ENCODE measurements around the gene CC2D1A.

CC2D1A gene

GRCh38 chr19:13942023-13942684, 36.2 kb downstream of the CC2D1A start:
- DNase-seq = no peak

DNA sequence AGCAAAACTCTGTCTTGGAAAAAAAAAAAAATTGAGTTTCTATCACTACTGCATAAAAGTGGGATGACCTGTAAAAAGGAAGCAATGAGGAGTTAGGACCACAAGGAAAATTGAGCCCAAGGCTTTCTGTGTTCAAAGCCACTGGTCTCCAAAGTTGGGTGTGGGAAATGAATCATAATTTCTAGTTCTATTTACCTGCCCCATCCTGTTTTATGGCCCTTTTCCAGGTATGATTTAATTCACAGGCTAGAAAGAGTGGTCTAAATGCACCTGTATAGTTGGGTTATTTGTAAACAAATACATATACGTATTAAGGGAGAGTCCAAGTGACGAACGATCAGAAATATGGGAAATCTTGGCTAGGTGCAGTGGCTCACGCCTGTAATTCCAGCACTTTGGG, 40.4 kb downstream of the CC2D1A start:
- DNase-seq = no peak

DNA sequence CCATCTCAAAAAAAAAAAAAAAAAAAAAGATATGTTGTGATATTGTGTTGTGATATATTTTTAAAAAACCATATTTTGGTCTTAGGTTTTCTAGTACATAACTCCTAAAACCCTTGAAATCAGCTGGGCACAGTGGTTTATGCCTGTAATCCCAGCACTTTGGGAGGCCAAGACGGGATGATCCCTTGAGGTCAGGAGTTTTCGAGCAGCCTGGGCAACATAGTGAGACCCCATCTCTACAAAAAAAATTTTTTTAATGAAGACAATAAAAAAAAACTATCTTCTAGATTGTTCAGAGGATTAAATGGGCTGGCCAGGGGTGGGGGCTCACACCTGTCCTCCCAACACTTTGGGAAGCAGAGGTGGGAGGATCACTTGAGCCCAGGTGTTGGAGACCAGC, 45.0 kb downstream of the CC2D1A start:
- no peak for DNase-seq

DNA sequence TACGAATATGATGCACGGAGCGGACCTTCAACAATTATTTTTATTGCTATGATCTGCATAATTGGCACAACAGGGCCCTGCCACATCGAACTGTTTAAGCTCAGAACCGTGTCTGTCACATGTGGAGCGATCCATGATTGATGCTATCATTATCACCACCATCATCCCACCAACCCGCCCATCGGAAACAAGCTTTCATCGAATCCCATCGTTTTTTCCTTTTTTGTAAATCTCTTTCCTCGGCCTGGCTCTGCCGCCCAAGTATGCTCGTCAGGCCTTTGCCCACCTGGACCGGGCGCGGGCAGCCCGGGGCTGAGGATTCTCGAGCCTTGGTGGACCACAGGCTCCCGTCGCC, 45.8 kb downstream of the CC2D1A start:
- DNase-seq = no peak

DNA sequence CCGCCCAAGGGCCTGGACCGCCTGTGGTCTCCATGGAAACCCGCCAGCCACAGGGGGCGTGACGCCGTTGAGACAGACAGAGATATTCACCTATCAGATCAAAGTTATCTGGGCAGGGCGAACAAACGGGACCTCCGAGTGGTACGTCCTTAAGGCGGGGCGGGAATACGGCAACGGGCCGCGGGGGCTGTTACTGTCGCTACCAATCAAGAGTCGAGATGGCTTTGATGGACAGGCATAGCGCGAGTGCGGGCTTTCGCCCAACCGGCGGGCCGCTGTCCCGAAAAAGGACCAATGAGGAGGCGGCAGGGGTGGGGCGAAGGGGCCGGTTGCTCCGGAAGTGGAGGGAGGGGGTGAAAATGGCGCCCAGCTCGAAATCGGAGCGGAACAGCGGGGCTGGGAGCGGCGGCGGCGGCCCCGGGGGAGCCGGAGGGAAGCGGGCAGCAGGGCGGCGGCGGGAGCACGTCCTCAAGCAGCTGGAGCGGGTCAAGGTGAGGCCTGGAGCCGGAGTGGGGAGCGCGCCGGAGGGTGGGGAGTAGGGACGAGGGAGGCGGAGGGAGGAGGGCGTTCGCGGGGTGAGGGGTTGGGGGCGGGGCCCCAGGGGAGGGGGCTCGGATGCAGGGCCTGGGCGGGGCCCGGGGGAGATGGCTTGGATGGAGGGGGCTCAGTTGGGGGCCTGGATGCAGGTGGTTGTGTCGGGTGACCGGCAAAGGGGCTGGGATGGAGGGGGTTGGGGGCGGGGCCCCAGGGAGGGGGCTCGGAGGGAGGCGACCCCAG, 46.3 kb downstream of the CC2D1A start, which contains the start of gene DCAF15:
Gene DCAF15 (plus strand): TSS at position 356 of the 777 bp plus-strand sequence. CDS start 4 bp downstream, at position 360.
- DNase-seq = peak; percentile 99

DNA sequence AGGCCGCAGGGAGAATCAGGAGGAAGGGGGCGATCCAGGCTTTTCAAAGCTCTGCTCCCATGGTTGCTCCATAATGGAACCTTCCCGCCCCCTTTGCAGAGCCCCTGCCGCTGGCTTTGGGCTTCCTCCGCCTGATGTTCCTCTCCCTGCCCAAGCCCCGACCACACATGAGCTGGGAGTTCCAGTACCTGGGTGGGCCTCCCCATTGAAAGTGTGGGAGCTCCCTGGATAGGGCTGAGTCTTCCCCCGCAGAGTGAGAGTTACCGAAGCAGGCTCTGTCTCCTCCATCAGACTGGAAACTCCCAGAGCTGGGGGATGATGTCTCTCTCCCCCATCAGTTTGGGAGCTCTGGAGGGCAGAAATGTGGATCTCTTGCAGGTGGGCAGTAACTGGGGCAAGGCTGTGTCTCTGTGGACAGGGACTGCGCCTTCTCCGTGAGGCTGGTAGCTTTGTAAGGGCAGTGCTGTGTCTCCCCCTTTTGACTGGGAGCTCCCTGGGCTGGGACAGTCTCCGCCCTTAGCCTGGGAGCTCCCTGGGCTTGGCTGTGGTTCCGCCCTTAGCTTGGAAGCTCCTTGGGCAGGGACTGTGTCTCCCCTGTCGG, 47.0 kb downstream of the CC2D1A start:
- DNase-seq = no peak

- no peak for DNase-seq
Measured at GRCh38 chr19:13954185-13954584, 48.2 kb downstream of the CC2D1A start.

DNA sequence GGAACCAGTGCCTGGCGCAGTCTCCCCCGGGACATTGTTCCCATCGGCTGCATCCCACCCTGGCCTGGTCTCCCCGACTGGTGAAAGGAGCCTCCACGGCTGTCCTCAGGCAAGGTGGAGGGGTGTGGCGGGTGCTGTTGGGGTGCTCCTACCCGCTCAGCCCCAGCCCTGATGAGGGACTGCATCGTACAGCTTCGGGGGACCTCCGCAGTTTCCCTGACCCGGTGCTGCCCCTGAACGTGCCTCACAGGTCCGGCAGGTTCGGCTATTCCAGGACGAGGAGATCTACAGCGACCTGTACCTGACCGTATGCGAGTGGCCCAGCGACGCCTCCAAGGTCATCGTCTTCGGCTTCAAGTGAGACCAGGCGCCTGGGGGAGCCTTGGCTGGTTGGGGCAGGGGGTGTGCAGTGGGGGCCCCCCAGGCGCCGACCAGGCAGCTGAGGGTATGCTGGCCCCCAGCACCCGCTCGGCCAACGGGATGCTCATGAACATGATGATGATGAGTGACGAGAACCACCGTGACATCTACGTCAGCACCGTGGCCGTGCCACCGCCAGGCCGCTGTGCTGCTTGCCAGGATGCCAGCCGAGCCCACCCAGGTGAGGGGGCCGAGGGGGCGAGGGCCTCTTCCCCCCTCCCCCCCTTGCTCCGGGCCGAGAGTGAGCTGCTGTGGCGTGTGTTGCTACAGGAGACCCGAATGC, 49.8 kb downstream of the CC2D1A start:
- DNase-seq = no peak

- no peak for DNase-seq
Measured at GRCh38 chr19:13956365-13956744, 50.4 kb downstream of the CC2D1A start.

DNA sequence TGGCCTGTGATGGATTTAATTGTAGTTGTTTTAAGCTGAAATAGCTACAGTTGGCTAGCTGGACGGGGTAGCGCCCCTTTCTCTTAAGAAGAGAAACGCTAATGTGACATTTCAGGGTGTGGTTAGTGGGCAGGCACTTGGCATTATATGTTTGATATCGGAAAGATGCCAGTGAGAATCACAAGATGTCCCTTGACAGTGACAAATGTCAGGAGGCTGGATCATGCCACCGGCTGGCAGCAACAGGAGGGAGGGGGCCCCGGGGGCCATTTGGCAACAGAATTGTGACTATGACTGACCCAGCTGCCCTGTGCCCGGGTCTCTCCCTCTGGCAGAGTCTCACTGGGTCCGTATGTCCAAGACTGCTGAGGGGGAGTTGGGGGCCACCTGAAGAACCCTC, 51.0 kb downstream of the CC2D1A start:
- DNase-seq = no peak

GRCh38 chr19:13958043-13958442, 52.0 kb downstream of the CC2D1A start:
- no peak for DNase-seq

DNA sequence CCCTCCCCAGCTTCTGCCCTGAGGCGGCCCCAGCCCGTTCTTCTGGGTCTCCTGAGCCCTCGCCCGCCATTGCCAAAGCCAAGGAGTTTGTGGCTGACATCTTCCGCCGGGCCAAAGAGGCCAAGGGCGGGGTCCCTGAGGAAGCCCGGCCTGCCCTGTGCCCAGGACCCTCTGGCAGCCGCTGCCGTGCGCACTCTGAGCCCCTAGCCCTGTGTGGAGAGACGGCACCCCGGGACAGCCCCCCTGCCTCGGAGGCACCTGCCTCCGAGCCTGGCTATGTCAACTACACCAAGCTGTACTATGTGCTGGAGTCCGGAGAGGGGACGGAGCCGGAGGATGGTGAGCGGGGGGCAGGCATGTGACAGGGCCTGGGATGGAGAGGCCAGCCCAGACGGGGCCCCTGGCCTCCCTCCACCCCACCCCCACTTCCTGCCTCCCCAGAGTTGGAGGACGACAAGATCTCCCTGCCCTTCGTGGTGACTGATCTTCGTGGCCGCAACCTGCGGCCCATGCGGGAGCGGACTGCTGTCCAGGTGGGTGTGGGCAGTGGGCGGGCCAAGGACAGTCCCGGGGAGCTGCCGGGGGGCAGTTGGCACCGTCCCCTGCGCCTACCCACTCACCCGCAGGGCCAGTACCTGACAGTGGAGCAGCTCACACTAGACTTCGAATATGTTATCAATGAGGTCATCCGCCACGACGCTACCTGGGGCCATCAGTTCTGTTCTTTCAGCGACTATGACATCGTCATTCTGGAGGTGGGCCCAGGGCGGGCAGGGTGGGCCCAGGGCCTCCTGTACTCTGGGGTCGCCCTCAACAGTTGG, 53.4 kb downstream of the CC2D1A start:
- no peak for DNase-seq

DNA sequence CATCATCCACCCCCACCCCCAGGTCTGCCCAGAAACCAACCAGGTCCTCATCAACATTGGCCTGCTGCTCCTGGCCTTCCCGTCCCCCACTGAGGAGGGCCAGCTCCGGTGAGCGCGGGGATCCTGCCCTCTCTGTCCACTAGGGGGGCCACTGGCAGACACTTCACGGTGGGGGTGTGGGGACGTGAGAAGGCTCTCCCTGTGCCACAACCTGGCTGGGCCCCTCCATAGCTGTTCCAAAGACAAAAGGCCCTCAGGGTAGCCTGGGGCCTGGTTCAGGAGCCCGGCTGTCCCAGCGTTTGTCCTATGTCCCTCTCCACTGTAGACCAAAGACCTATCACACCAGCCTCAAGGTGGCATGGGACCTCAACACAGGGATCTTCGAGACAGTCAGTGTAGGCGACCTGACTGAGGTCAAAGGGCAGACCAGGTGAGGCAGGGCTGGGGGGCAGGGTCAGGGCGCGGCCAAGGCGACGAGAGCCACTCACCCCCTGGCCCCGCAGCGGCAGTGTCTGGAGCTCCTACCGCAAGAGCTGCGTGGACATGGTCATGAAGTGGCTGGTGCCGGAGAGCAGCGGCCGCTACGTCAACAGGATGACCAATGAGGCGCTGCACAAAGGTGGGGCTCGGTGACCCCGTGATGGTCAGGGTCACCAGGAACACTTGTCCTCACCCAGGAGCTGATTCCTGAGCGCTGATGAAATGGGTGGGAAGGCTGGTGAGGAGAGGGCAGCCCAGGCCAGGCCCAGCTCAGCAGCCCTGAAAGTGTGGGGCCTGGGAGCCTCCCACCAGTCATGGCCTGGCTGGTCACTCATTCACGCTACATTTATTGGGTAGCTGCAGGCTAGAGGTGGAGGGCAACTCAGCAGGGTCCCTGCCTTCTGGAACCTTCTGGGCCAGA, 54.2 kb downstream of the CC2D1A start:
- no peak for DNase-seq

GRCh38 chr19:13960863-13961784, 55.1 kb downstream of the CC2D1A start:
- no peak for DNase-seq

- no peak for DNase-seq
Measured at GRCh38 chr19:13961826-13962698, 56.1 kb downstream of the CC2D1A start.

- no peak for DNase-seq
Measured at GRCh38 chr19:13962699-13963602, 57.0 kb downstream of the CC2D1A start.

- DNase-seq = no peak
Measured at GRCh38 chr19:13963603-13964105, 57.7 kb downstream of the CC2D1A start.

DNA sequence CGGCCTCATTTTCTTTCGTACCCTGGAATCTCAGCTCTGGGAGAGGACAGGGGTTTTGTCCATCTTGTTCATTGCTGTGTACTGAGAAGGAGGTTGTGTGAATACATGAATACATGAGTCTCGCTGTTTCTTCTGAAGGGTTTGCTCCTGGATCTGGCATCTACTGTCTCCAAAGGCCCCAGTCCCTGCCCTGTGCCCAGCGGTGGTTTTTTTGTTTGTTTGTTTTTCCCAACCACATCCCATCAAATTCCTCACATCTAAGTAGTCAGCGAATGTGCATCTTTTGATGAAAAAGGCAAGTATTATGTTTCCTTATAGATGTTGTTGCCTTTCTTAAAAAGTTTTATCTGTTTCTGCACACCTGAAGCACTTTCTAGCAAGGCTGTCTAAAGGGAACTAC, 58.8 kb downstream of the CC2D1A start:
- no peak for DNase-seq

Data from NCI-H510A (cell line).